Measurements from ENCODE around the gene RSBN1L.

RSBN1L gene

DNA sequence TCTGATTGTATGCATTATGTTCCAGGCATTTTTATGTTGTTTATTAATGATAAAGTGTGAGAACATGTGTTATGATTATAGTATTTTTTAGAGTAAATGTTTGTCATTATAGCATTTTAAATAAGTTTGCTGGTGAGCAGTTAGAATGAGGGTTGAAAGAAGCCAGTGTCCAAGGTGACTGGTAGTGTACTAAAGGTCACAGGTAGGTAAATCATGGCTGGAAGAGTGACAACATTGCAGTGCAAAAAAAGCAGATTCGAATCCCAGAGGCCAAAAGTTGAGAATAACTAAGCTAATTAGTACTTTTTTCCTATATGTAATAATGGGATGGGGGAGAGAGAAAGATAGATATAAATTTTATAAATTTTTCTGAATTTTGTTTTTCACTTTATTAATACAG, 44.0 kb downstream of the RSBN1L start:
- H3K4me3 ChIP-seq (ENCODE audit: severe bottlenecking) = no peak overlapping the region
- H3K9me3 ChIP-seq (ENCODE audit: severe bottlenecking) = no peaks in the 10 kb centered on the region
- H3K36me3 ChIP-seq (ENCODE audit: low read depth) = peaks cover 8% of the 10 kb centered on the region; the same call in 1 of the 2 replicates
- H3K27me3 ChIP-seq (ENCODE audit: insufficient read depth, poor library complexity, severe bottlenecking) = no peaks in the 10 kb centered on the region
- peaks cover 7% of the 10 kb centered on the region for H3K4me1 ChIP-seq (ENCODE audit: insufficient read depth, poor library complexity, severe bottlenecking)
- H3K27ac ChIP-seq (ENCODE audit: poor library complexity, severe bottlenecking) = no peak overlapping the region
- DNase-seq (ENCODE audit: low spot score) (no peak), ATAC-seq (ENCODE audit: low read depth) (no peak)
- TF ChIP-seq, protein P1, sequence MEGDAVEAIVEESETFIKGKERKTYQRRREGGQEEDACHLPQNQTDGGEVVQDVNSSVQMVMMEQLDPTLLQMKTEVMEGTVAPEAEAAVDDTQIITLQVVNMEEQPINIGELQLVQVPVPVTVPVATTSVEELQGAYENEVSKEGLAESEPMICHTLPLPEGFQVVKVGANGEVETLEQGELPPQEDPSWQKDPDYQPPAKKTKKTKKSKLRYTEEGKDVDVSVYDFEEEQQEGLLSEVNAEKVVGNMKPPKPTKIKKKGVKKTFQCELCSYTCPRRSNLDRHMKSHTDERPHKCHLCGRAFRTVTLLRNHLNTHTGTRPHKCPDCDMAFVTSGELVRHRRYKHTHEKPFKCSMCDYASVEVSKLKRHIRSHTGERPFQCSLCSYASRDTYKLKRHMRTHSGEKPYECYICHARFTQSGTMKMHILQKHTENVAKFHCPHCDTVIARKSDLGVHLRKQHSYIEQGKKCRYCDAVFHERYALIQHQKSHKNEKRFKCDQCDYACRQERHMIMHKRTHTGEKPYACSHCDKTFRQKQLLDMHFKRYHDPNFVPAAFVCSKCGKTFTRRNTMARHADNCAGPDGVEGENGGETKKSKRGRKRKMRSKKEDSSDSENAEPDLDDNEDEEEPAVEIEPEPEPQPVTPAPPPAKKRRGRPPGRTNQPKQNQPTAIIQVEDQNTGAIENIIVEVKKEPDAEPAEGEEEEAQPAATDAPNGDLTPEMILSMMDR (IDR thresholded peaks at IDR 0.05; ENCODE audit: poor library complexity, severe bottlenecking) = no peak

DNA sequence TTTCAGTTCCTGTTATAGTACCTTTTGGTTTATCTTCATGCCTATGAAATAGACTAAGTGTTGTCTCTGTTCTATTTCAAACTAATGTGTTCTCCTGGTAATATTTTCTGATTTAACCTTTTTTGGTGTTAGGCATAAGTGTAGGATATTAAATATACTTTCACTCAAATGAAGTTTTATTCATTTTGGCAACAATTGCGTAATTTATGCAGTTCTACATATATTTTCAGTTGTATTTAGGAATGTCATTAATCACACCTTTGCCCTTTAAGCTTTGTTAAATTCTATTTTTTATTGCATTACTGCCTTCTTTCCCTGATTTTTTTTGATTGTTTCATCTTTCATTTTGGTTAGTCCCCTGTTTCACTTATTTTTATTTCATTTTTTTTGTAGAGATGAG, 47.3 kb downstream of the RSBN1L start:
- H3K4me1 ChIP-seq (ENCODE audit: insufficient read depth, poor library complexity, severe bottlenecking) = no peaks in the 10 kb centered on the region
- H3K36me3 ChIP-seq (ENCODE audit: low read depth) = peaks cover 3% of the 10 kb centered on the region; the same call in 1 of the 2 replicates
- H3K9me3 ChIP-seq (ENCODE audit: severe bottlenecking) = no peaks in the 10 kb centered on the region
- no peak for DNase-seq (ENCODE audit: low spot score)
- ATAC-seq (ENCODE audit: low read depth) = no peak
- H3K27ac ChIP-seq (ENCODE audit: poor library complexity, severe bottlenecking) = no peak overlapping the region
- H3K27me3 ChIP-seq (ENCODE audit: insufficient read depth, poor library complexity, severe bottlenecking) = no peaks in the 10 kb centered on the region
- H3K4me3 ChIP-seq (ENCODE audit: severe bottlenecking) = no peak overlapping the region
- TF ChIP-seq, protein P1 (IDR thresholded peaks at IDR 0.05; ENCODE audit: poor library complexity, severe bottlenecking) = no peak

DNA sequence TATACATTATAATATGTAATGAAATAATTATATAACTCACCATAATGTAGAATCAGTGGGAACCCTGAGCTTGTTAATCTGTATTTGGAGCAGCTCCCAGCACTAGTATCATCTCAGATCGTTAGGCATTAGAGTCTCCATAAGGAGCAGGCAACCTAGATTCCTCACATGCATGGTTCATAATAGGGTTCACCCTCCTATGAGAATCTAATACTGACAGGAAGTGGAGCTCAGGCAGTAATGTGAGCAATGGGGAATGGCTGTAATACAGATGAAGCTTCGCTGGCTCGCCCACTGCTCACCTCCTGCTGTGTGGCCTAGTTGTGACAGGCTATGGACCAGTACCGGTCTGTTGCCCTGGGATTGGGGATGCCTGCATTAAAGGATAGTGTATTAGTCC, 49.5 kb downstream of the RSBN1L start:
- no peaks in the 10 kb centered on the region for H3K9me3 ChIP-seq (ENCODE audit: severe bottlenecking)
- H3K36me3 ChIP-seq (ENCODE audit: low read depth) = peaks cover 8% of the 10 kb centered on the region
- no peaks in the 10 kb centered on the region for H3K4me1 ChIP-seq (ENCODE audit: insufficient read depth, poor library complexity, severe bottlenecking)
- ATAC-seq (ENCODE audit: low read depth) (no peak), DNase-seq (ENCODE audit: low spot score) (no peak)
- no peak overlapping the region for H3K4me3 ChIP-seq (ENCODE audit: severe bottlenecking)
- TF ChIP-seq, protein P1 (IDR thresholded peaks at IDR 0.05; ENCODE audit: poor library complexity, severe bottlenecking) = no peak
- no peak overlapping the region for H3K27ac ChIP-seq (ENCODE audit: poor library complexity, severe bottlenecking)
- H3K27me3 ChIP-seq (ENCODE audit: insufficient read depth, poor library complexity, severe bottlenecking) = no peaks in the 10 kb centered on the region

DNA sequence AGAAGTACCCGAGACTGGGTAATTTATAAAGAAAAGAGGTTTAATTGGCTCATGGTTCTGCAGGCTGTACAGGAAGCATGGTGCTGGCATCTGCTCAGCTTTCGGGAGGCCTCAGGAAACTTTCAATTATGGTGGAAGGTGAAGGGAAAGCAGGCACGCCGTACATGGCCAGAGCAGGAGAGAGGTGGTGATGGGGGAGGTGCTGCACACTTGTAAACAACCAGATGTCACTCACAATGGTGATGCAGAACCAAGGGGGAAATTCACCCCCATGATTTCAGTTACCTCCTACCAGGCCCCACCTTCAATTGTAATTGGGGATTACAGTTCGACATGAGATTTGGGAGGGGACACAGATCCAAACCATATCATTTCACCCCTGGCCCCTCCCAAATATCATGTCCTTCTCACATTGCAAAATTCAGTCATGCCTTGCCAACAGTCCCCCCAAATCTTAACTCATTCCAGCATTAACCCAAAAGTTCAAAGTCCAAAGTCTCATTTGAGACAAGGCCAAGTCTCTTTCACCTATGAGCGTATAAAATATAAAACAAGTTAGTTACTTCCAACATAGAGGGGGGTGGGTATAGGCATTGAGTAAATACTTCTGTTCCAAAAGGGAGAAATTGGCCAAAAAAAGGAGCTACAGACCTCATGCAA, 50.0 kb downstream of the RSBN1L start:
- Histone ChIP-seq H3K4me1 (ENCODE audit: insufficient read depth, poor library complexity, severe bottlenecking) (no peaks in the 10 kb centered on the region), H3K9me3 (ENCODE audit: severe bottlenecking) (no peaks in the 10 kb centered on the region), H3K27ac (ENCODE audit: poor library complexity, severe bottlenecking) (no peak overlapping the region), H3K27me3 (ENCODE audit: insufficient read depth, poor library complexity, severe bottlenecking) (no peaks in the 10 kb centered on the region), H3K4me3 (ENCODE audit: severe bottlenecking) (no peak overlapping the region), H3K36me3 (ENCODE audit: low read depth) (peaks cover 11% of the 10 kb centered on the region)
- DNase-seq (ENCODE audit: low spot score) (no peak), ATAC-seq (ENCODE audit: low read depth) (no peak)
- TF ChIP-seq, protein P1 (IDR thresholded peaks at IDR 0.05; ENCODE audit: poor library complexity, severe bottlenecking) = no peak

DNA sequence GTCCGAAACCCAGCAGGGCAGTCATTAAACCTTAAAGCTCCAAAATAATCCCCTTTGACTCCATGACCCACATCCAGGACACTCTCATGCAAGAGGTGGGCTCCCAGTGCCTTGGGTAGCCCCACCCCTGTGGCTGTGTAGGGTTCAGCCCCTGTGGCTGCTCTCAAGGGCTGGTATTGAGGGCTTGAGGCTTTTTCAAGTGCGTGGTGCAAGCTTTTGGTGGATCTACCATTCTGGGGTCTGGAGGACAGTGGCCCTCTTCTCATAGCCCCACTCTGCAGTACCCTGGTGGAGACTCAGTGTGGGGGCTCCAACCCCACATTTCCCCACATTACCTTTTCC, 50.5 kb downstream of the RSBN1L start:
- no peak for ATAC-seq (ENCODE audit: low read depth)
- Histone ChIP-seq H3K4me1 (ENCODE audit: insufficient read depth, poor library complexity, severe bottlenecking) (no peaks in the 10 kb centered on the region), H3K9me3 (ENCODE audit: severe bottlenecking) (no peaks in the 10 kb centered on the region), H3K27me3 (ENCODE audit: insufficient read depth, poor library complexity, severe bottlenecking) (no peaks in the 10 kb centered on the region), H3K4me3 (ENCODE audit: severe bottlenecking) (no peak overlapping the region), H3K36me3 (ENCODE audit: low read depth) (peaks cover 16% of the 10 kb centered on the region), H3K27ac (ENCODE audit: poor library complexity, severe bottlenecking) (no peak overlapping the region)
- TF ChIP-seq, protein P1 (IDR thresholded peaks at IDR 0.05; ENCODE audit: poor library complexity, severe bottlenecking) = no peak
- no peak for DNase-seq (ENCODE audit: low spot score)

Measured in RWPE2 (cell line).